Stimulated activated CD4-positive, alpha-beta T cell treated with anti-CD3 and anti-CD28 coated beads, Interleukin-12 subunit alpha, Interleukin-12 subunit beta, amount 100 ng/mL, for 4 hours (primary cell): ENCODE data around the gene THSD4.
"Not testable (repeated sequence)": the region's sequence is repeated elsewhere in the genome, so short reads cannot be mapped to it uniquely, and the experiment has no call there.

Experiments
- DNase-seq: peaks from one replicate; pipeline ENCODE4 v3.0.0-alpha.2; 2020

The THSD4 gene

DNA sequence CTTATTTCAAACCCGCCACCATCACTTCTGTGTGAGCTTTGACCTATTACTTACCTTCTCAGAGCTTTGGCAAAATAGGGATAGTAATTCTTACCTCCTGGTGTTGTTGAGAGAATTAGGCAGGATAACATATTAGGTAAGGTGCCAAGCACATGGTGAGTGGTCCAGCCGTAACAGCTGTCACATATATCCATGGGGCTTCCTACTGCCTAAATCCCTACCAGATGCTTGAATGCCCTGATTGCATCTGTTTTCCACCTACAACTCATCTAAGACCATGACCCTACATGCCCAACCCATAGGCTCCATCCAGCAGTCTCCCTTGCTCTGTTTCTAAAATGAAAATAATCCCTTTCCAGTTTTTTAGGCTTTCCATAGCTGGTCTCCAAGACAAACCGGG lies 532.8 kb downstream of the THSD4 start:
- no peak for DNase-seq

DNA sequence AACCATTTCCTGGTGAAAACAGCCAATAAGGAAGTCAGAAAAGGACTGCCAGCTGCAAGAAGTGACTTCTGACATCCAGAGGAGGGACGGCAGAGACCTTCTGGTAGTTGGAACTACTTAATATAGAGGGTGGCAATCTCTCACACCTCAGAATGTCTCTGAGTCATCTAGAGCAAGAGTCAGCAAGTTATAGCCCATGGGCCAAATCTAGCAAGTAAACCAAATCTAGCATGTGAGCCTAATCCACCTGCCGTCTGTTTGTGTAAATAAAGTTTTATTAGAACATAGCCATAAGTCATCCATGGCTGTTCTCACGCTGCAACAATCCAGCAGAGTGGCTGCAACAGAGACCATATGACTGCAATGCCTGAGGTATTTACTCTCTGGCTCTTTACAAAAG lies 534.6 kb downstream of the THSD4 start:
- DNase-seq, result no peak

- DNase-seq, result no peak
These were observed 535.3 kb downstream of the THSD4 start for GRCh38 chr15:71650603-71651002.

DNA sequence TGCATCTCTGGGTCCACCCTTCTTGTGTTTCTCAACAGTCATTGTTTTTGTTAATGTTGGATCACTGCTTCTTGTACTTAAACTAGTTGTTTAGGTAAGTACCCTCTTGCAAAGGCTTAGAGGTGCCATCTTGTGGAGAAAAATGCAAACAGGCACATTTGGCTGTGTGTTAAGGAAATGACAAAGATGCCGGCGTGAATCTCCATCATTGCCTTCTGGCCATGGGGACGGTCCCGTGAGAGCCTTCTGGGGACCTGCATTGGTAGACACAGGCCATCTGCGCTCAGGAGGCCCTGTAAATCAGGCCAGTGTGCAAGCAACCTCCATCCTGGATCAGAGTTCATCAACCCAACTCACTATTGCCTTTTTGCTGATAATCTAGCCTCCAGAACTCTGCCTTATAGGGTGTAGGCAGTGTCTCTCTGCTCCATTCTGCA lies 536.5 kb downstream of the THSD4 start:
- no peak for DNase-seq

DNA sequence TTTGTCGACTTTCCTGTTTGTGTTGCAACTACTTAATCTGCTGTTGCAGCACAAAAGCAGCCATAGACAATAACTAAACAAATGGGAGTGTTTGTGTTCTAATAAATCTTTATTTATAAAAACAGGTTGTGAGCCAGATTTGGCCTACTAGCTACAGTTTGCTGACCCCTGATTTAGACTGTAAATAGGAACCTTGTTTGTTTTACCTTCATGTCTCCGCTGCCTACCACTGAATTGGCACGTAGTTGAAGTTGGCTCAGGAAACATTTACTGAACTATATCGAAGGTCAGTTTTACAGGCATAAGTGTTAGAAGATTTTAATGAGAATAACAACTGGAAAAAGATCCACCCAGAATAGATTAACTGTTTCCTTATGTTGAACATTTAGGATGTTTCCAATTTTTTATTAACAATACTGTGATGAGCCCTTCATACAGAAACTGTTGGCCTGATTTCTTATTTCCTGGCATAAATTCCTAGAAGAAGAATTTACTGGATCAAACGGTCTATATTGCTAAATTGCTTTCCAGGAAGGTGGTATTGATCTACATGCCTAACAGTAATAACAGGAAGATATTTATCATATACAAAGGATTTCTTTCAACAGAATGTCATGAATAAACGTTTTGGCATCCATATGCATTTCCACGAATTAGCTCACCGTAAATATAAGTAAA lies 538.9 kb downstream of the THSD4 start:
- no peak for DNase-seq

DNA sequence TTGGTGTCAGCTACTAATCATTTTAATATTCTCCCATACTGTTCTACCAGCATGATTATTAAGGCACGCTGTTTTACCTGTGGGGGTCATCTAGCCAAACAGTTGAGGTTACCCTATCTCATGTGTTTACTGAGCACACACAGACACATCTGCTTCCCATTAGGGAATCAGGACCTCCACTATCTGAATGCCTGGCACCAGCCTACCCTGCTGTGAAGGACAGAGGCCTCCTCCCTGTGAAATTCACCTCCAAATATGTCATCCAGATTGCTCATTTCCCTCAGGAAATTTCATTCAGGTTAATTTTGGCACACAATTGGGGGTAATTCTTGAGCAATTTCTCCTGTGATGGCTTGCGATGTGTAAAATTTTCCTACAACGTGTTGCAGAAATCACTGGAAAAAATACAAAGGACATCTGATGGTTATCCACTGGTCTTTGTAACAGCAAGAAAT lies 539.5 kb downstream of the THSD4 start:
- no peak for DNase-seq

DNA sequence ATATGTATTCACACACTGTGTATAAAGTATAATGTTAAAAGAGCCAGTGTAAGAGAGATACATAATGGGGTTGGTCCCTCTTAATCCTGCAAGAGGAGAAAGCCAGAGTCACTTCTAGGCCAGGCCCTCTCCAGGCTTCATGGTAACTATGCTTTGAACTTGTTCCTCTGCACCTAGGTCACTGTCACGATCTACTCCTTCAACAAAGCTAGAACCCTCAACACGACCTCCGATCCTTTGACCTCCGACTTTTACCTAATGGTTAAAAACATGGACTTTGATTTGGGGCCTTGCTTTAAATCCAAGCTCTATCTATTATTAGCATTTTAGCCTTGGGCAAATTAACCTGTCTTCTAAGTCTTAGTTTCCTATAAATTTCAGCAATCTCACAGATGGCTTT lies 541.2 kb downstream of the THSD4 start:
- DNase-seq, result no peak

DNA sequence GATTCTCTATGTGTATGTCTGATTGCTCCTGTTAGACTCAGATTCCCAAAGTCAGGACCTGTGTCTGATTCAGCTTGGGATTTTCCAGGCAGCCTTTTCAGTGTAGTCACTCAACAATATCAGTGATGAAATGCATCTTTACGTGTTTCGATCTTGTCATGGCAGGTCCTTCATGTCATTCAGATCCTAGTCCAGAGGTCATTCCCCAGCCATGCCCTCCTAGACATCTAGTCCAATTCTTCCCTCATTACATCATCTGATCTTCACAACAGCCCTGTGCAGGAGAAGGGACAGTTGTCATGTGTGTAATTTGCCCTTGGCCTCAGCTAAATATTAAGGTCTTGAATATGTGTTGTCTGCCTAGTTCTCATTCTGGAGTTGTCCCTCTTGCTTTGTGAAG lies 541.9 kb downstream of the THSD4 start:
- no peak for DNase-seq

- DNase-seq, result no peak
These were observed 542.8 kb downstream of the THSD4 start for GRCh38 chr15:71658036-71658435.

GRCh38 chr15:71658827-71659729 lies 543.8 kb downstream of the THSD4 start:
- no peak for DNase-seq

DNA sequence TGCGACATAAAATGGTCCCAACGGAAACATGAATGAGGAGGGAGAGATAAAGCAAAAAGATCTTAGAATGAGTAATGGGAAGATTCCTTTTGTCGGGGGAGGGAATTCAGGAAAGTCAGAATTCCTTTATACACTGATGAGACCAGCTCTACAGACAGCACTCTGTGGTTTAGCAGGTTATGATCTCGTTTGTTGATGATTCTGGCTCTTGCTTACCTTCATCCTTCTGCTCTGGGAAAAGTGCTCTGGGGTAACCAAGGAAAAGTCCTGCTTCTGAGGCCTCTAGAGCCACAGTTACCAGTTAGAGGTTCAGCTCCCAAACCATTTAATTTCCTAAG lies 544.4 kb downstream of the THSD4 start:
- DNase-seq, result no peak

DNA sequence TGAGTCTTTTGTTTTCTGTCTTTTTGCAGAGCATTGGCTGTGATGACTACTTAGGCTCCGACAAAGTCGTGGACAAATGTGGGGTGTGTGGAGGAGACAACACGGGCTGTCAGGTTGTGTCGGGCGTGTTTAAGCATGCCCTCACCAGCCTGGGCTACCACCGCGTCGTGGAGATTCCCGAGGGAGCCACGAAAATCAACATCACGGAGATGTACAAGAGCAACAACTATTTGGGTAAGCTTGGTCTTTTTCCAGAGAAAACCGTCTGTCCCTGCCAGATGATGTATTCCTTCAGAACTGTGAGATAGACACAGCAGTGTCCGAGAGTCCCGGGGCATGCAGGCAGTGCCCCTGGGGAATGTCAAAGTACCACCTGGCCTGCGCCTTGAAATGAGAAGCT lies 545.2 kb downstream of the THSD4 start:
- no peak for DNase-seq

GRCh38 chr15:71662306-71662705 lies 547.0 kb downstream of the THSD4 start:
- DNase-seq, result no peak

GRCh38 chr15:71664622-71665021 lies 549.4 kb downstream of the THSD4 start:
- DNase-seq, result no peak

DNA sequence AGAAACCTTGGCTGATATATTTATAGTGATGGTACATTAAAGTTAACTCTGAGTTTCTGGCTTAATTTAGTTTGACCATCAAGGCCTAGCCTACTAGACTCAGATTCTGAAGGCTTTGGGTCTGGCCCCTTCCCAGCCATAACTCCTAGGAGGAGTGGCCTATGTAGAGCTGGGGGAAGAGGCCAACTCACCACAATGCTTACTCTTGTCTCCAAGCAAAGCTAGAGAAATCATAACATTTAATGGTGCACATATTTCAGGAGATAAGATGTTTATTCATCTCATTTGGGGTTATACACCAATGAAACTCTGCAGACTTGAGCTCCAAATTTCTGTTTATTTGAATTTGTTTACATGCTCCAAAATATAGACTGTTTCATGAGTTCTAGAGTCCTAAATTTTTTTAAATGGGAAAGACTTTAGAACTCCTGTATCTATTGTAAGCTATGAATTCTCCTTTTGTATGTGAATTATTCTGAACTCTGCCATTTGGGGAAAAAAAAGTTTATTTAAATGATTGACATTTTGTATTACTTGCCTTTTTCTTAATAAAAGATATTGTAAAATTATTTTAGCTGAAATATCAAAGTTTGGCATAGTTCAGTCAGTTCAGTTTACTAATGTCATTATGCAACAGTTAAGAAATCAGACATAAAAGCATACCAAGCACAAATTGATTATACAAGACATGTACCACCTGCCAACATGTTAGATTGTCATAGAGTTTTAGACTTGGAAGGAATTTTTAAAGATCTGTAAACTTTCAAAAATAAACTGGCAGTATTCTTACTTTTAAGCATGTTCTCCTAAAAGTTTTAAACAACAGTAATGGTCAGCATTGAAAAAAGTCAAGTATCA lies 551.7 kb downstream of the THSD4 start:
- no peak for DNase-seq

- DNase-seq, result no peak
These were observed 554.4 kb downstream of the THSD4 start for GRCh38 chr15:71669688-71670087.

GRCh38 chr15:71670222-71670621 lies 555.0 kb downstream of the THSD4 start:
- not testable (repeated sequence) for DNase-seq

GRCh38 chr15:71674354-71674753 lies 559.1 kb downstream of the THSD4 start:
- no peak for DNase-seq

GRCh38 chr15:71677352-71677751 lies 562.1 kb downstream of the THSD4 start:
- DNase-seq, result no peak

- DNase-seq, result no peak
These were observed 562.5 kb downstream of the THSD4 start for GRCh38 chr15:71677766-71678165.

GRCh38 chr15:71678191-71678590 lies 562.9 kb downstream of the THSD4 start:
- DNase-seq, result no peak

- no peak for DNase-seq
These were observed 563.3 kb downstream of the THSD4 start for GRCh38 chr15:71678605-71679004.

- no peak for DNase-seq
These were observed 564.0 kb downstream of the THSD4 start for GRCh38 chr15:71679223-71679792.
